Gastrocnemius medialis (tissue), 4 donors: ENCODE data around the gene DNMBP.

ENCODE experiments used
- POLR2A ChIP-seq, 2 donors: fragments of 450-650 bp; IDR thresholded peaks; one replicate each; pipeline ENCODE4 v1.6.1; 2017; ENCODE audit warnings: antibody characterized with exemption in 2 of 2, mild to moderate bottlenecking in 2 of 2, moderate library complexity in 2 of 2
- TF ChIP-seq, protein P1 (sequence below), 5 experiments: fragments of 450-650 bp in 3 of 5; fragments of 200-600 bp in 2 of 5; sonication (generic) in 2 of 5; IDR thresholded peaks in 4 of 5; conservative IDR thresholded peaks in 1 of 5; 1 replicate in 4 of 5; 2 replicates in 1 of 5; pipeline ENCODE4 v1.5.1; 2016 to 2019; ENCODE audit warnings: antibody characterized with exemption in 5 of 5, mild to moderate bottlenecking in 3 of 5, moderate library complexity in 3 of 5

DNA sequence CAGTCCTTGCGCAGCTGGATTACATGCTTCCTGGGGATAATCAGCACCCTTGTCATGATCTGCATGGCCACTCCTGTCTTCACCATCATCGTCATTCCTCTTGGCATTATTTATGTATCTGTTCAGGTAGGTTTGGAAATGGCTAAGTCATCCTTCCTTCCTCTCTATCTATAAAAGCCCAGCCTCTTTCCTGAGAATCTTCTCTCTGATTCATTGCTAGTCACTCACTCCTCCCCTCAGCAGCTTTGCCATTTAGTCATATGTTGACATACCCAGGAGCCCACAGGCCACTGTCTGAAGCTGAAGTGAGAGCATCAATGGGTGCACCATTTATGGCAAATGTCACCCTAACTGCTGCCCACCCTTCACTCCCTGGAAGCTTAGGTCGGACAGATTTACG, 175.3 kb downstream of the DNMBP start:
- TF ChIP-seq, protein P1, sequence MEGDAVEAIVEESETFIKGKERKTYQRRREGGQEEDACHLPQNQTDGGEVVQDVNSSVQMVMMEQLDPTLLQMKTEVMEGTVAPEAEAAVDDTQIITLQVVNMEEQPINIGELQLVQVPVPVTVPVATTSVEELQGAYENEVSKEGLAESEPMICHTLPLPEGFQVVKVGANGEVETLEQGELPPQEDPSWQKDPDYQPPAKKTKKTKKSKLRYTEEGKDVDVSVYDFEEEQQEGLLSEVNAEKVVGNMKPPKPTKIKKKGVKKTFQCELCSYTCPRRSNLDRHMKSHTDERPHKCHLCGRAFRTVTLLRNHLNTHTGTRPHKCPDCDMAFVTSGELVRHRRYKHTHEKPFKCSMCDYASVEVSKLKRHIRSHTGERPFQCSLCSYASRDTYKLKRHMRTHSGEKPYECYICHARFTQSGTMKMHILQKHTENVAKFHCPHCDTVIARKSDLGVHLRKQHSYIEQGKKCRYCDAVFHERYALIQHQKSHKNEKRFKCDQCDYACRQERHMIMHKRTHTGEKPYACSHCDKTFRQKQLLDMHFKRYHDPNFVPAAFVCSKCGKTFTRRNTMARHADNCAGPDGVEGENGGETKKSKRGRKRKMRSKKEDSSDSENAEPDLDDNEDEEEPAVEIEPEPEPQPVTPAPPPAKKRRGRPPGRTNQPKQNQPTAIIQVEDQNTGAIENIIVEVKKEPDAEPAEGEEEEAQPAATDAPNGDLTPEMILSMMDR (IDR thresholded peaks at IDR 0.05 in 4 of 5, conservative IDR thresholded peaks at IDR 0.05 in 1 of 5): no peak
- no peak for TF ChIP-seq POLR2A (IDR thresholded peaks at IDR 0.05)
